ENCODE measurements around the gene ATP11B. TPM values are rescaled to one million over a fixed set of nuclear protein-coding genes. Genes with fewer than 3 reads are reported as not detected.

The ATP11B gene
- total and polyA plus RNA-seq, 2 donors (not counting 1 experiment from before 2014, with no cell fraction given), result 34.9 to 77.8 TPM

GRCh38 chr3:182879031-182879611 lies 85.8 kb downstream of the ATP11B start:
- H4K20me1 ChIP-seq (ENCODE audit: control insufficient read depth, extremely low read depth, insufficient read depth, low read length), result no peaks in the 10 kb centered on the region
- no peak overlapping the region for H3K4me3 ChIP-seq (replicated peaks in 1 of 4; ENCODE audit: control extremely low read depth in 1 of 4, insufficient read depth in 1 of 4, low read depth in 3 of 4, low read length in 4 of 4)
- no peak overlapping the region for H3K9ac ChIP-seq (ENCODE audit: insufficient read depth, low read length)
- TF ChIP-seq, protein P1, sequence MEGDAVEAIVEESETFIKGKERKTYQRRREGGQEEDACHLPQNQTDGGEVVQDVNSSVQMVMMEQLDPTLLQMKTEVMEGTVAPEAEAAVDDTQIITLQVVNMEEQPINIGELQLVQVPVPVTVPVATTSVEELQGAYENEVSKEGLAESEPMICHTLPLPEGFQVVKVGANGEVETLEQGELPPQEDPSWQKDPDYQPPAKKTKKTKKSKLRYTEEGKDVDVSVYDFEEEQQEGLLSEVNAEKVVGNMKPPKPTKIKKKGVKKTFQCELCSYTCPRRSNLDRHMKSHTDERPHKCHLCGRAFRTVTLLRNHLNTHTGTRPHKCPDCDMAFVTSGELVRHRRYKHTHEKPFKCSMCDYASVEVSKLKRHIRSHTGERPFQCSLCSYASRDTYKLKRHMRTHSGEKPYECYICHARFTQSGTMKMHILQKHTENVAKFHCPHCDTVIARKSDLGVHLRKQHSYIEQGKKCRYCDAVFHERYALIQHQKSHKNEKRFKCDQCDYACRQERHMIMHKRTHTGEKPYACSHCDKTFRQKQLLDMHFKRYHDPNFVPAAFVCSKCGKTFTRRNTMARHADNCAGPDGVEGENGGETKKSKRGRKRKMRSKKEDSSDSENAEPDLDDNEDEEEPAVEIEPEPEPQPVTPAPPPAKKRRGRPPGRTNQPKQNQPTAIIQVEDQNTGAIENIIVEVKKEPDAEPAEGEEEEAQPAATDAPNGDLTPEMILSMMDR (conservative IDR thresholded peaks at IDR 0.05 in 1 of 2, IDR thresholded peaks at IDR 0.05 in 1 of 2; ENCODE audit: low read depth in 1 of 2, low read length in 2 of 2), result no peak
- TF ChIP-seq EZH2 (IDR thresholded peaks at IDR 0.05; ENCODE audit: low read length, missing control alignments), result no peak
- H3K4me1 ChIP-seq (ENCODE audit: control insufficient read depth, extremely low read depth, insufficient read depth, low read length), result no peaks in the 10 kb centered on the region
- H3K79me2 ChIP-seq (ENCODE audit: control insufficient read depth, insufficient read depth, low read length), result no peaks in the 10 kb centered on the region
- no peaks in the 10 kb centered on the region for H3K9me3 ChIP-seq (ENCODE audit: control insufficient read depth, insufficient read depth, low read depth, low read length)
- H2AFZ ChIP-seq (ENCODE audit: low read length), result no peak overlapping the region
- no peaks in the 10 kb centered on the region for H3K27me3 ChIP-seq (ENCODE audit: control insufficient read depth, insufficient read depth, low read length)
- H3K4me2 ChIP-seq (ENCODE audit: extremely low read depth, insufficient read depth, low read length), result no peak overlapping the region
- DNase-seq (ENCODE audit: low read depth in 2 of 2), result no peak
- no peak overlapping the region for H3K27ac ChIP-seq (ENCODE audit: insufficient read depth, low read length)
- no peaks in the 10 kb centered on the region for H3K36me3 ChIP-seq (ENCODE audit: control insufficient read depth, insufficient read depth, low read length)

- no peaks in the 10 kb centered on the region for H3K79me2 ChIP-seq (ENCODE audit: control insufficient read depth, insufficient read depth, low read length)
- no peaks in the 10 kb centered on the region for H4K20me1 ChIP-seq (ENCODE audit: control insufficient read depth, extremely low read depth, insufficient read depth, low read length)
- DNase-seq (ENCODE audit: low read depth in 2 of 2), result peak in 1 of 2 donors; percentile 12
- no peaks in the 10 kb centered on the region for H3K27me3 ChIP-seq (ENCODE audit: control insufficient read depth, insufficient read depth, low read length)
- H3K4me2 ChIP-seq (ENCODE audit: extremely low read depth, insufficient read depth, low read length), result no peak overlapping the region
- H3K9ac ChIP-seq (ENCODE audit: insufficient read depth, low read length), result no peak overlapping the region
- TF ChIP-seq, protein P1 (conservative IDR thresholded peaks at IDR 0.05 in 1 of 2, IDR thresholded peaks at IDR 0.05 in 1 of 2; ENCODE audit: low read depth in 1 of 2, low read length in 2 of 2), result no peak
- no peak overlapping the region for H3K4me3 ChIP-seq (replicated peaks in 1 of 4; ENCODE audit: control extremely low read depth in 1 of 4, insufficient read depth in 1 of 4, low read depth in 3 of 4, low read length in 4 of 4)
- no peaks in the 10 kb centered on the region for H3K9me3 ChIP-seq (ENCODE audit: control insufficient read depth, insufficient read depth, low read depth, low read length)
- H3K36me3 ChIP-seq (ENCODE audit: control insufficient read depth, insufficient read depth, low read length), result no peaks in the 10 kb centered on the region
- H3K4me1 ChIP-seq (ENCODE audit: control insufficient read depth, extremely low read depth, insufficient read depth, low read length), result no peaks in the 10 kb centered on the region
- H3K27ac ChIP-seq (ENCODE audit: insufficient read depth, low read length), result no peak overlapping the region
- H2AFZ ChIP-seq (ENCODE audit: low read length), result no peak overlapping the region
These were observed 93.2 kb downstream of the ATP11B start for GRCh38 chr3:182886497-182886896.

DNA sequence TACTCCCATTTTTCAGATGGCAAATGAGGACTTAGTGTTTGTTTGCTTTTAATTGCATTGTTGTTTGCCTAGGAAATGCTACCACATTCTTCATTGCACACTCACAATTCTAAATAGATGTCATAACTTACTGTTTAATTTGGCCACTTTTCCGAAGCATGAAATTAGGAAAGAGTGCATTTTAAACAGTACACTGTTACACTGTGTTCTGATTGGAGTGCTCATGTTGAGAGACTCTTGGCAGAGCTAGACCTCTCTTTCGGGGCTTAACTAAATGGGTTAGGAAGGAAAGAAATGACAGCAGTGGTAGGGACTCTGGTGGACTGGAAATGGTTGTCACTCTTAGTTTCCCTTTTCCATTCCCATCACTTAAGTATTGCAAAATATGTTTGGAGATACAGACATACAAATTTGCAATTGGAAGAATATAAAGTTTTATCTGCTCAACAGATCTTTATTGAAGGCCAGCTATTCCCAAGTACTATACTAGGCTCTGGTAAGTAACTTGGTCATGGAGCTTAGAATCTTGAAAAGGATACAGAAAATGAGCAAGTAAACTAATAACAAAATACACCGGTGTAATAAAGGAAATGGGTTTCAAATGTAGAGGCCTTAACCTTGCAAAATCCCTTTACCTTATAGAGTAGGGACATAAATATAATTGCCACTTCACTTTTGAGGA lies 96.8 kb downstream of the ATP11B start:
- Histone ChIP-seq H3K9ac (ENCODE audit: insufficient read depth, low read length) (no peak overlapping the region), H3K27me3 (ENCODE audit: control insufficient read depth, insufficient read depth, low read length) (no peaks in the 10 kb centered on the region), H4K20me1 (ENCODE audit: control insufficient read depth, extremely low read depth, insufficient read depth, low read length) (no peaks in the 10 kb centered on the region), H3K4me3 (replicated peaks in 1 of 4; ENCODE audit: control extremely low read depth in 1 of 4, insufficient read depth in 1 of 4, low read depth in 3 of 4, low read length in 4 of 4) (no peak overlapping the region), H3K27ac (ENCODE audit: insufficient read depth, low read length) (no peak overlapping the region), H3K36me3 (ENCODE audit: control insufficient read depth, insufficient read depth, low read length) (no peaks in the 10 kb centered on the region), H3K79me2 (ENCODE audit: control insufficient read depth, insufficient read depth, low read length) (no peaks in the 10 kb centered on the region), H3K4me2 (ENCODE audit: extremely low read depth, insufficient read depth, low read length) (no peak overlapping the region), H2AFZ (ENCODE audit: low read length) (no peak overlapping the region), H3K4me1 (ENCODE audit: control insufficient read depth, extremely low read depth, insufficient read depth, low read length) (no peaks in the 10 kb centered on the region), H3K9me3 (ENCODE audit: control insufficient read depth, insufficient read depth, low read depth, low read length) (no peaks in the 10 kb centered on the region)
- TF ChIP-seq EZH2 (IDR thresholded peaks at IDR 0.05; ENCODE audit: low read length, missing control alignments), result no peak
- TF ChIP-seq, protein P1 (conservative IDR thresholded peaks at IDR 0.05 in 1 of 2, IDR thresholded peaks at IDR 0.05 in 1 of 2; ENCODE audit: low read depth in 1 of 2, low read length in 2 of 2), result no peak
- DNase-seq (ENCODE audit: low read depth in 2 of 2), result peak in 1 of 2 donors; percentile 27
